A549 (cell line): ENCODE measurements around the gene DTX3L.

Source experiments
- ATOH8 ChIP-seq: fragments of 250-450 bp; sonication (Bioruptor Pico); IDR thresholded peaks from 2 replicates; pipeline ENCODE4 v1.5.0; 2020; ENCODE audit warnings: low read depth, mild to moderate bottlenecking, moderate library complexity
- BCL3 ChIP-seq: fragments of >200 bp; sonication (Bioruptor Twin); formaldehyde crosslinking; IDR thresholded peaks from 3 replicates; pipeline ENCODE4 v1.6.1; 2016
- CBX2 ChIP-seq: fragments of 200-600 bp; sonication (generic); IDR thresholded peaks from 2 replicates; pipeline ENCODE4 v1.6.1; 2016; ENCODE audit warnings: low read depth, mild to moderate bottlenecking, borderline replicate concordance
- CEBPB ChIP-seq, 2 experiments: fragments of >200 bp in 1 of 2; sonication (Bioruptor Twin) in 1 of 2; formaldehyde crosslinking in 1 of 2; IDR thresholded peaks; 2 replicates each; pipeline ENCODE4 v1.6.1; 2012 to 2016
- CTCF ChIP-seq: fragments of >200 bp; sonication (Bioruptor Twin); formaldehyde crosslinking; IDR thresholded peaks from 3 replicates; pipeline ENCODE4 v1.5.1; 2016
- ELK1 ChIP-seq: fragments of 150-350 bp; IDR thresholded peaks from 2 replicates; pipeline ENCODE4 v1.6.1; 2014; ENCODE audit warnings: low read depth, mild to moderate bottlenecking, low read length
- EP300 ChIP-seq, 2 experiments: fragments of >200 bp; sonication (Bioruptor Twin); formaldehyde crosslinking; IDR thresholded peaks; 2 replicates in 1 of 2; 3 replicates in 1 of 2; pipeline ENCODE4 v1.6.1; 2016 to 2017
- GATA3 ChIP-seq: IDR thresholded peaks from 2 replicates; pipeline ENCODE4 v1.6.1; 2012; ENCODE audit warnings: borderline replicate concordance
- JUNB ChIP-seq: fragments of >200 bp; sonication (Bioruptor Twin); formaldehyde crosslinking; IDR thresholded peaks from 2 replicates; pipeline ENCODE4 v1.6.1; 2016
- POLR2A ChIP-seq: IDR thresholded peaks from 2 replicates; pipeline ENCODE4 v1.6.1; 2012; ENCODE audit warnings: mild to moderate bottlenecking, low read length
- REST ChIP-seq: fragments of 200-600 bp; sonication (generic); IDR thresholded peaks from 2 replicates; pipeline ENCODE4 v1.6.1; 2016; ENCODE audit warnings: antibody characterized with exemption, mild to moderate bottlenecking, moderate library complexity
- RFX5 ChIP-seq: fragments of 450-650 bp; IDR thresholded peaks from 2 replicates; pipeline ENCODE4 v1.7.1; 2014; ENCODE audit warnings: antibody characterized with exemption, mild to moderate bottlenecking, moderate library complexity
- SMC3 ChIP-seq: fragments of >200 bp; sonication (Bioruptor Twin); formaldehyde crosslinking; IDR thresholded peaks from 3 replicates; pipeline ENCODE4 v1.6.1; 2018; ENCODE audit warnings: inconsistent platforms
- SREBF2 ChIP-seq: fragments of 450-650 bp; IDR thresholded peaks from 2 replicates; pipeline ENCODE4 v1.6.1; 2014; ENCODE audit warnings: mild to moderate bottlenecking, moderate library complexity

GRCh38 chr3:122590610-122591009, 26.5 kb downstream of the DTX3L start:
- TF ChIP-seq CBX2 (no peak), SMC3 (no peak), RFX5 (no peak), CTCF (no peak), GATA3 (no peak), BCL3 (no peak), POLR2A (no peak), EP300 (IDR thresholded peaks at IDR 0.05) (no peak), CEBPB (IDR thresholded peaks at IDR 0.05) (no peak), SREBF2 (no peak), JUNB (no peak), ELK1 (no peak), REST (no peak), ATOH8 (CRISPR knock-in tag) (no peak)
